BJ (cell line): ENCODE measurements around the gene CRAMP1. TPM values are rescaled to one million over a fixed set of nuclear protein-coding genes. Genes with fewer than 3 reads are reported as not detected.

ENCODE experiments used
- CTCF ChIA-PET: fragments of 350-600 bp; formaldehyde crosslinking; extraction: SDS; loops from one replicate; lab custom pipeline; 2021; ENCODE audit warnings: antibody characterized with exemption, inconsistent platforms; lab: Yijun Ruan, JAX
- POLR2A ChIA-PET: fragments of 300-600 bp; sonication (Branson Sonifier 250); formaldehyde crosslinking; extraction: SDS; loops from one replicate; lab custom pipeline; 2021; ENCODE audit warnings: antibody characterized with exemption; lab: Charles Lee
- DNase-seq: peaks from one replicate; pipeline ENCODE4 v3.0.0-alpha.2; 2011; ENCODE audit warnings: low read depth
- H3K27me3 ChIP-seq: 2 replicates; pipeline ENCODE4 v1.6.0; 2011; ENCODE audit warnings: low read length; ENCODE audit not compliant: control insufficient read depth, insufficient read depth
- H3K36me3 ChIP-seq: 2 replicates; pipeline ENCODE4 v1.5.1; 2011; ENCODE audit warnings: low read length; ENCODE audit not compliant: control insufficient read depth, insufficient read depth
- H3K4me3 ChIP-seq: 2 replicates; pipeline ENCODE4 v1.5.1; 2011; ENCODE audit warnings: low read depth, mild to moderate bottlenecking, control low read depth, low read length
- CTCF ChIP-seq: IDR thresholded peaks from 2 replicates; pipeline ENCODE4 v1.5.1; 2011; ENCODE audit warnings: low read depth, mild to moderate bottlenecking, control low read depth, inconsistent platforms, low read length, moderate library complexity; ENCODE audit not compliant: insufficient read depth
- polyA plus RNA-seq: library from polyadenylated mRNA; depleted of rRNA; stranded (reverse); fragments of >200 nt; gene quantifications from 2 replicates; pipeline ENCODE4 v1.2.3, GENCODE V29; 2011

CRAMP1 gene
- polyA plus RNA-seq, 1 experiment: 8.0 TPM

DNA sequence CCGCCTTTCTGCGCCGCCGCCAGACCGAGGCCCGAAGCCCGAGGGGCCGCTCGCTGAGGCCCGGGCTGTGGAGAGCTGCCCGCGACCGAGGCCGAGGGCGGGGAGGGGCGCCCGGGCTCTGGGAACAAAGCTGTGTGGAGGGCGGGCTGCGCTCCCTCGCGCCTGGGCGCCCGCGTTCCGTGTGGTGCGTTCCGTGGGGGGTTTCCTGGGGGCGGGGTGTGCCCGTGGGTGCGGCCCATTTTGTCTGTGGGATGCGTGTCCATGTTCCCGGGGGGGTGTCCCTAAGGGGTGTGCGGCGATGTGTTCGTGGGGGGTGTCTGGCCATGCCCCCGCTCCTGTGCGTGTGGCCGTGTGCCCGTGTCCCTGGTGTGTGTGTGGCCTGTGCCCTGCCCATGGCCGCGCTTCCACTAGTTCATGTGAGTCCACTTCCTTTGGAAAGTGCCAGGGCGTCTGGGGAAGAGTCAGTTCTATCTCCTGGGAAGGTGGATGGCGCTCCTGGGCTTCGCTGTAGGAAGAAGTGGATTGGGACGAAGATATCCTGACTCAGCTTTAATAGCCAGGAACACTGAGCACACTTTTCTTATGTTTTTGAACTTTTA is 66.4 kb downstream of the CRAMP1 start:
- Histone ChIP-seq H3K27me3 (no peaks in the 10 kb centered on the region), H3K4me3 (peak overlapping the region; percentile 53), H3K36me3 (peaks cover 13% of the 10 kb centered on the region)
- no peak for DNase-seq
- CTCF ChIA-PET: interaction anchor here (1.2 to 2.0 kb wide), 4 partner anchors 27 to 185 kb away, joined by 3 to 6 read pairs (median 3); partner anchors contain the start of genes MAPK8IP3 and TELO2
- POLR2A ChIA-PET: no interaction called here
- no peak for TF ChIP-seq CTCF

GRCh38 chr16:1680361-1680760 is 68.2 kb downstream of the CRAMP1 start:
- H3K27me3 ChIP-seq: no peaks in the 10 kb centered on the region
- H3K4me3 ChIP-seq: no peak overlapping the region
- TF ChIP-seq CTCF: no peak
- ChIA-PET POLR2A (no interaction called here), CTCF (interaction anchor here (1.0 kb wide), 1 partner anchor 26 kb away, joined by 6 read pairs; the partner anchor contains the start of gene MAPK8IP3)
- peaks cover 4% of the 10 kb centered on the region; the same call in 1 of the 2 replicates for H3K36me3 ChIP-seq
- no peak for DNase-seq

GRCh38 chr16:1681032-1681431 is 68.9 kb downstream of the CRAMP1 start:
- H3K27me3 ChIP-seq: no peaks in the 10 kb centered on the region
- POLR2A ChIA-PET: no interaction called here
- TF ChIP-seq CTCF: no peak
- DNase-seq: no peak
- H3K4me3 ChIP-seq: no peak overlapping the region
- H3K36me3 ChIP-seq: peaks cover 2% of the 10 kb centered on the region; the same call in 1 of the 2 replicates
- CTCF ChIA-PET: interaction anchor here (0.9 to 2.3 kb wide), 2 partner anchors 19 to 25 kb away, joined by 3 to 6 read pairs; partner anchors contain the start of gene MAPK8IP3

GRCh38 chr16:1687427-1688316 is 75.5 kb downstream of the CRAMP1 start:
- no peak for DNase-seq
- H3K4me3 ChIP-seq: no peak overlapping the region
- ChIA-PET CTCF (interaction anchor here (4.4 kb wide), 1 partner anchor 19 kb away, joined by 23 read pairs; the partner anchor contains the start of gene MAPK8IP3), POLR2A (no interaction called here)
- TF ChIP-seq CTCF: no peak
- peaks cover 18% of the 10 kb centered on the region for H3K36me3 ChIP-seq
- no peaks in the 10 kb centered on the region for H3K27me3 ChIP-seq
